GM21528 (cell line): Measurements from ENCODE around the gene C2orf49.
A peak's percentile ranks its signal among the peaks of the same experiment; 100 is the strongest.

Experiments
- ATAC-seq: cut with Tn5 transposase; IDR thresholded peaks from one replicate; pipeline ENCODE4 v1.9.1; 2021; ENCODE audit warnings: mild to moderate bottlenecking, moderate library complexity; ENCODE audit not compliant: unreplicated experiment, low FRiP score

Gene C2orf49

DNA sequence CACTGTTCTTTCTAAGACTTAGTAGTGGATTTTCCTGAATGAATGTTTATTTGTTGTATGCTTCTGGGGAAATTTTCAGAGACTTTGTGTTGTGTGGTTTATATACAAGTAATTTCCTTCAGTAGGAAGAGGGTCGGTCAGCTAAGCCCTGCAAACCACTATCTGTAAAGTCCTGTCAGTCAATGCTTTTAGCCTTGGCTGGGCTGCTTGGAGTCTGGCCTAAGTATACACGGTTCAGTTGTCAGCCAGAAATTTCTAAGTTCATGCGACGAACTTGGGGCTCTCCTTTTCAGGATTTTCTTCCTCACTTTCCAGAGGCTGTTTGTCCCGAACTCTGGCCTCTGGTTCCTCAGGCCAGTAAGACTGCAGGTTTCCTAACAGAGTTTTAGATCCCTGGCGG lies 21.3 kb downstream of the C2orf49 start:
- ATAC-seq, result no peak

DNA sequence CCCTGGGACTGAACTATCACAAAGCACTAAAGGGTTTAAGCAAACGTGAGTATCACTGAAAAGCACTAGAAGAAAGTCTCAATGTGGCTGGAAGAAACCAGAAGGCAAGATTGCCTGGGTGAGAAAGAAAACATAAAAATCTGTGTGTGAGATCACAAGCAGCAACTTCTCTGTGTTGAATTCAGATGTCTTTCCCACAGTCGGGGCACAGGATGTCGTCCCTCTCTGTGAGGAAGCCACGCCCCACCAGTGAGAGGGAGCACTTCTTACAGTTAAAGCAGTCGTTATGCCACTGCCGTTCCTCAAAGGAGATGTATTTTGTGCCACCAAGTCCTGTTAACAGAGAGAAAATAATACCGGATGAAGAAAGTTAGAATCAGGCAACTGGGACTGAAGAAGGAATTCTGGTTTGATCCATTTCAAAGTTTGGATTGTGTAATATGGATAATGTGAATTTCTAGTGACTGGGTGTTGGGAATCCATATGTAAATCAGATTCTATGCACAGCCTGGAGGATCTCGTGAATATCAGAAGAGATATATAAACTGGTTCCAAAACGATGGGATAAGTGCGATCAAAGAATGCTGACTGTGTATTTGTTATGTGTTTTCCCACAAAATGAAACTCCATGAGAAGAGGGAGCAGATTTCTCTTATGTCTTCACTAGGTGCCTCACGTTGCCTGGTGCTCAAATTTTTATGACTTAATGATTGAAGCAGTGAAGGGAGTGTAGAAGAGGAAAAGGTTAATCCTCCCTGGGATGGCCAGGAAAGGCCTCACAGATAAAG lies 24.0 kb downstream of the C2orf49 start:
- no peak for ATAC-seq

- no peak for ATAC-seq
These were observed 25.7 kb downstream of the C2orf49 start for GRCh38 chr2:105362862-105363591.

- ATAC-seq, result no peak
These were observed 27.2 kb downstream of the C2orf49 start for GRCh38 chr2:105364436-105365139.

DNA sequence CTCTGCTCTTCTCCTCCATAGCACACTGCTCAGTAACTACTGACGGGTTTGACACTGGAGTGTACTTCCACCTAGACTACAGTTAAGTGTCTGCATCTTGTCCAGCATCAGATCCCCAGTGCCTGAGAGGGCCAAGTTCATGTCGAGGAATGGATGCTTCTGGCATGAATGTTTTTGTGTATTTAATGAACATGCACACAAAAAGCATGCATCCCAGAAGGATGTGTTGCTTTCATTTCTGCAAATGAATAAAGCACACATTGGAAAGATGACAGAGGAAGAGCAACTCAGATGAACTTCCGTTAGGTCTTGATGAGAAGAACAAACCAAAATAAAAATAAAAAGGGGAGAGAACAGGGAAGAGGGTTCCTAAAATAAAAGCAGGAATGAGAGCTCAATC lies 27.9 kb downstream of the C2orf49 start:
- no peak for ATAC-seq

GRCh38 chr2:105368759-105369408 lies 31.5 kb downstream of the C2orf49 start:
- ATAC-seq, result no peak

- peak; percentile 93 for ATAC-seq
These were observed 32.7 kb downstream of the C2orf49 start for GRCh38 chr2:105369777-105370690.

- no peak for ATAC-seq
These were observed 33.8 kb downstream of the C2orf49 start for GRCh38 chr2:105371156-105371555.

GRCh38 chr2:105371810-105372209 lies 34.5 kb downstream of the C2orf49 start:
- no peak for ATAC-seq

- no peak for ATAC-seq
These were observed 36.0 kb downstream of the C2orf49 start for GRCh38 chr2:105373344-105373781.

DNA sequence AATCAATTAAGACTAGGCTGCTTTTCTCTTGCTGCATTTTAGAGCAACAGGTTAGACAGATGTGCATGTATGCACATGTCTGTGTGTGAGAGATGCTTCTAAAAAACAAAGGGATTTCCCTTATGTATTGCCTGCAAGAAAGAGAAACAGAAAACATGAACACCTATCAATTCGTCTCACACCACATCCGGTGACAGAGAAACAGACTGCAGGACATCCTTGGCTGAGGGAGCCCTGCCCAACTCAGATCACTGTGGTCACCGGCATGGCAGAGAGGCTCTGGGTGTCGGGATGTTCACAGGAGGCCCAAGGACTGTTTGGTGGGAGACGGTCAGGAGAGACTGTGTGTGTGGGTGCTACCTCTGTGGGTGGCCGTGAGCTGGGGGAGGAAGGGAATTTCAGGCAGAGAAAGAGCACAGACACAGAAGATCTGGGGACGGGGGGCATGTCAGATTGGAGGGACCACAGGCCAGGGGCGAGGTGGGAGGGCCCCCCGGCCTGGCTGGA lies 36.6 kb downstream of the C2orf49 start:
- ATAC-seq, result peak; percentile 64

GRCh38 chr2:105375001-105375561 lies 37.7 kb downstream of the C2orf49 start:
- no peak for ATAC-seq

DNA sequence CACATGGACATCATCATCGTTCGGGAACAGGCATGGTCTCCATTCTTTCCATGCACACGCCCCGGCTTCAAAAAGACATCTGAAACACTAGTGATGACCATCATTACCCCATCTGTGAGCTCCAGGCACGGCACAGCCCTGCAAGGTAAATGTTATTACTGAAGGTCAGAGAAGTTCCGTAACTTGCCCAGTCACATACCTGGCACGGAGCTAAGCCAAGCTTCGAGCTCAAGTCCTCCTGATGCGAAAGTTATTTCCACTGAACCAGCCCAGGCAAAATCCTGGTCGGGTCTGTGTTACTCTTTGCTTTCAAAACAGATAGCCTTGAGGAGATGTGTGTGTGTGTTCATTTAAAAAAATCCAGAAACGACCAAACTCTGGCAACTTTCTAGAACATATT lies 38.7 kb downstream of the C2orf49 start:
- ATAC-seq, result no peak

GRCh38 chr2:105376789-105377240 lies 39.5 kb downstream of the C2orf49 start:
- ATAC-seq, result no peak

DNA sequence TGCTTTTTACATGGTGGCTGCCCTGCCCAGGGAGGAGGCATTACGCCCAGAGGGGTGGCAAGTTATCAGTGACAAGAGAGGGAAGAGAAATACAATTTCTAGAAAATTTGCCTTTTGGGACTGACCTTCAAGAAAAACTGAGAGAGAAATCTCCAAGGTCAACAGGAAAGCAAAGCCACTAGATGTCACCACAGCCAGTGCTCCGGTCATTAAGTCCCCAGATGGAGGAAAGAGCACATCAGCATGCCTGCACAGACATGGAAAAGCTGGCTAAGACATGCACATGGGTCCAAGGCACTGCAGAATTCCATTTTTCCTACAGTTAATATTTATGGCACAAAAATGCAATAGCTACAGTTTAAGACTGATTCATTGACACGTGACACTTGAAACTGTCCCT lies 40.5 kb downstream of the C2orf49 start:
- no peak for ATAC-seq

GRCh38 chr2:105378276-105378840 lies 41.0 kb downstream of the C2orf49 start:
- ATAC-seq, result no peak

DNA sequence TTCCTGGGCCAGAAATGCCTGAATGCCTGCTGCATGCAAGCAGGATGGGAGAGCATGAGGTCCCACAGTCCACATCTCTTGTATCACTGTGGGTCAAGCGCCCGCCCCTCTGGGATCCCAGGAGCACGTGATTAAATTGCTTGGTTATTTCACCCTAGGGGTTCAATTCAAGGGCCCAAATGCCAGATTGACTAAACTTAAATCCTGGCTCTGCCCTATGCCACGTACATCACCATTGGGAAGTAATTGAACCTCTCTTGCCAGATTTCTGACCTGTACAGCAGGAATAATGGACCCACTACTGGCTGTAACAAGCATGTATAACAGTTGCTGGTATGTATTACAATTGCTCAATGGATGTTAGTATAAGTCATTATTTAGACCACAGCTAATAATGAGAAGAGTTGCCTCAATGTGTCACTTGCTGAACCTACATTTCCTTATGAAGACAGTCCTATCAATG lies 41.6 kb downstream of the C2orf49 start:
- ATAC-seq, result no peak

- ATAC-seq, result no peak
These were observed 42.4 kb downstream of the C2orf49 start for GRCh38 chr2:105379741-105380186.
